ENCODE measurements around the gene ARHGAP22.

Gene ARHGAP22

GRCh38 chr10:48603421-48604038, 1.3 kb downstream of the ARHGAP22 start:
- H3K4me3 ChIP-seq (ENCODE audit: low read depth, low read length): no peak overlapping the region
- no peak for TF ChIP-seq CTCF (IDR thresholded peaks at IDR 0.05; ENCODE audit: borderline replicate concordance, insufficient read depth, low read depth, low read length)

- no peak for TF ChIP-seq CTCF (IDR thresholded peaks at IDR 0.05; ENCODE audit: borderline replicate concordance, insufficient read depth, low read depth, low read length)
- no peak overlapping the region for H3K4me3 ChIP-seq (ENCODE audit: low read depth, low read length)
These were observed 2.3 kb downstream of the ARHGAP22 start for GRCh38 chr10:48602401-48603135.

- TF ChIP-seq CTCF (IDR thresholded peaks at IDR 0.05; ENCODE audit: borderline replicate concordance, insufficient read depth, low read depth, low read length): no peak
- no peak overlapping the region for H3K4me3 ChIP-seq (ENCODE audit: low read depth, low read length)
These were observed 3.1 kb downstream of the ARHGAP22 start for GRCh38 chr10:48601789-48602188.

- H3K4me3 ChIP-seq (ENCODE audit: low read depth, low read length): no peak overlapping the region
- no peak for TF ChIP-seq CTCF (IDR thresholded peaks at IDR 0.05; ENCODE audit: borderline replicate concordance, insufficient read depth, low read depth, low read length)
These were observed 4.0 kb downstream of the ARHGAP22 start for GRCh38 chr10:48600645-48601505.

GRCh38 chr10:48599830-48600134, 5.1 kb downstream of the ARHGAP22 start:
- no peak overlapping the region for H3K4me3 ChIP-seq (ENCODE audit: low read depth, low read length)
- no peak for TF ChIP-seq CTCF (IDR thresholded peaks at IDR 0.05; ENCODE audit: borderline replicate concordance, insufficient read depth, low read depth, low read length)

GRCh38 chr10:48598936-48599829, 5.7 kb downstream of the ARHGAP22 start:
- TF ChIP-seq CTCF (IDR thresholded peaks at IDR 0.05; ENCODE audit: borderline replicate concordance, insufficient read depth, low read depth, low read length): no peak

More at GRCh38 chr10:48598936-48599829, 5.7 kb downstream of the ARHGAP22 start:
- H3K4me3 ChIP-seq (ENCODE audit: low read depth, low read length): no peak overlapping the region

Data from GM12875 (cell line).